Activated T-cell treated with anti-CD3 and anti-CD28 coated beads, Interleukin-2, amount 50 U/mL, for 48 hours (primary cell): ENCODE measurements around the gene LYSMD2.
"Not testable (repeated sequence)": the region's sequence is repeated elsewhere in the genome, so short reads cannot be mapped to it uniquely, and the experiment has no call there.

Source experiments
- DNase-seq, 2 experiments: peaks; one replicate each; pipeline ENCODE4 v3.0.0-alpha.2; 2020

LYSMD2 gene, protein sequence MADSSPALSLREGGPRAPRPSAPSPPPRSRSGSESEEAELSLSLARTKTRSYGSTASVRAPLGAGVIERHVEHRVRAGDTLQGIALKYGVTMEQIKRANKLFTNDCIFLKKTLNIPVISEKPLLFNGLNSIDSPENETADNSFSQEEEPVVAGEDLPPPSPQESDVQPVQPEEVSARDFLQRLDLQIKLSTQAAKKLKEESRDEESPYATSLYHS

GRCh38 chr15:51737522-51738305, at the start of gene LYSMD2:
LYSMD2 (minus strand) TSS chr15:51737655; CDS start chr15:51737622, 33 bp downstream.
- DNase-seq = peak; percentile 69 to 80

DNA sequence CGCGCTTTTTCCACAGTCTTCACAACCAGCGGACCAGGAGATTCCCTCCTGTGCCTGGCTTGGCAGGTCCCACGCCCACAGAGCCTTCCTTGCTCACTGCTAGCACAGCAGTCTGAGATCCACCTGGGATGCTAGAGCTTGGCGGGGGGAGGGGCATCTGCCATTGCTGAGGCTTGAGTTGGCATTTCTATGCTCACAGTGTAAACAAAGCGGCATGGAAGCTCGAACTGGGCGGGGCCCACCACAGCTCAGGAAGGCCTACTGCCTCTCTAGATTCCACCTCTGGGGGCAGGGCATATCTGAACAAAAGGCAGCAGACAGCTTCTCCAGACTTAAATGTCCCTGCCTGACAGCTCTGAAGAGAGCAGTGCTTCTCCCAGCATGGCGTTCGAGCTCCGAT, 49.7 kb upstream of the LYSMD2 start:
- DNase-seq = not testable (repeated sequence)

DNA sequence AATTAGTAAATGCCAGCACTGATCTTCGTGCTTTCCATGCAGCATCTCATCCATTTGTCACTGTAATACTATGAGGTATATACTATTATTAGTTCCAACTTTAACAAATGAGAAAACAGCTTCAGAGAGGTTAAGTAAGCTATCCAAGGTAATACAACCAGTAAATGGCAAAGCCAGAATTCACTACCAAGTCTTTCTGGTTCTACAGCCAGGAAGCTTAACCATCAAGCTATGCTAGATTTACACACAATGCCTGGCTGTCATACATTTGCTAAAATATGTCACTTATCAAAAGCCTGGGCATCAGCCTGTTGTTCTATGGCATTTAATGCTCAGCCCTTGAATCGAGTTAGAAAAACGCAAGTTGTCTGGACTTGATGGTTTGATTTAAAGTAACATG, 46.5 kb upstream of the LYSMD2 start:
- no peak for DNase-seq

DNA sequence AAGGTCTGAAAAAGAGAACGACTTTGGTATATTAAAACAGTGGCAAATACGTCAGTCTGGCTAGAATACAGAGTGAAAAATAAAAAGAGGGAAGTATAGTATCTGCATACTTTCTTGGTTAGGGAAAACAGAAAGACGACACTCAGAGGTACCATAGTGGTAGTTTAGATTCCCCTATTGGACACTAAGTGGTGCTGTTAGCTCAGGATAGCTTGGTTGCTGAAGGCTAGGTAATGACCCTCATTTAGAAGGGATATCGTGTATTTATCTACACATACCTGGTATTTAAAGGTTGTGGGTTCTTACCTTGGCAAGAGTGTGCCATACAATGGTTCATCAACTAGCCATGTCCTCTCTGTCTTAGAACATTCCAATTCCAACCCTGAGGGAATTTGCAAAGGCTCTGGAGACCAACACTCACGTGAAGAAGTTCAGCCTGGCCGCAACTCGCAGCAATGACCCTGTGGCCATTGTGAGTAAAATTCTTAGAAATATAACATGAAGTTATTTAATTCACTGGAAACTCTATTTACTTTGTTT, 45.0 kb upstream of the LYSMD2 start:
- no peak for DNase-seq

DNA sequence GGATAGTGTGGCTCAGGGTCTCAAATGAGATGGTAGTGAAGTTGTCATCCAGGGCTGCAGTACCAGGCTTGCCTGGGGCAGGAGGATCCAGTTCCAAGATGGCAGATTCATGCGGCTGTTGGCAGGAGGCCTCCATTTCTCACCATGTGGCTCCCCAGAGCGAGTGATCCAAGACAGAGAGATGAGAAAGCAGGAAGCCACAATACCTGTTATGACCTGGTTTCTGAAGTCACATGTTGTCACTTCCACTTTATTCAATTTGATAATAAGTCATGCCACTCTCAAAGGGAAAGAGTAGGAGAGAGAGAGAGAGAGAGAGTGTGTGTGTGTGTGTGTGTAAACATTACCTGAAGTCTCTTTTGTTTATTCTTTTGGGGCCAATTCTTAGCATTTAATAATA, 44.1 kb upstream of the LYSMD2 start:
- DNase-seq = no peak

DNA sequence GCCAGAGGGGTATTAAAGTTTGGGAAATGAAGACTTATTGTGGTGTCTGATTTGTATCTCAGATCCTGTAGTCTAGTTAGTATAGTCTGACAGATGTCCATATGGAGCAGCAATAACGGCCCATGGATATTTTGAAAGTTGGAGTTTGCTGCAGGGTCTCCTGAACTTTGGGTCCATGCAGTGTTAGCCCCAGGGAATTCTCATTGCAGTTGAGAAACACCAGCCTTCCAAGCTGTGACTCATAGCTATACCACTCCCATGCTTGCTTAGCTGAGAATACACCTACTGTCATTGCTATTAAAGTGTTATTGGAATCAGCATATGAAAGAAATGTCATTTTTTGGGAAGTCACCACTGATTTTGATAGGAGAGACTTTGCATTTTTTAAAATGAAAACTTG, 43.2 kb upstream of the LYSMD2 start:
- DNase-seq = no peak

DNA sequence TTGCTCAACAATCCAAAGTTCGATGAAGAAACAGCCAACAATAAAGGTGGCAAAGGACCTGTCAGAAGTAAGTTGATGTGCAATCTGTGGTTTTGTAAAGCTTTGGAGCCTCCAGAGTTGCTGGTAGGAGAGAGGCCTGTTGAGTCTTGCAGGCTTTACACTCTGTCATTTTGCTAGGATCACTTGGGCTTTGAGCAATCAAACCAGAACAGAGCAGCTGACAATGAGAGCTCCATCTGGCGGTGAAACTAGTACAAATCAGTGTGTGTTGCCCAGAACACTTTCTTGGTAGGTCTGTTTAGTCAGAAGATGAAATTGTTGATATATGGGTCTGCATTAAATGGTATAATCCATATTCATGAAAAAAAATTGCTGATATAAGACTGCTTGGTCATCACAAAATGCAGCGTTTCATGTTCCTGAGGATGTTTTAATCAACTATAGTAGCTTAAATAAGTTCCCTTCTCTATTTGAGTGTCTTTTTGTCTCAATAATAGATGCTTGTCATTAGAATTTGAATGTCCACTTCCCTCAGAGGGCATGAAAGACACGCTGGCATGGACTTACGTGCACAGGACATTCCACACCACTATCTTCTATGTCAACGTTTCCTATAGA, 39.6 kb upstream of the LYSMD2 start:
- peak; percentile 60 to 65 for DNase-seq

DNA sequence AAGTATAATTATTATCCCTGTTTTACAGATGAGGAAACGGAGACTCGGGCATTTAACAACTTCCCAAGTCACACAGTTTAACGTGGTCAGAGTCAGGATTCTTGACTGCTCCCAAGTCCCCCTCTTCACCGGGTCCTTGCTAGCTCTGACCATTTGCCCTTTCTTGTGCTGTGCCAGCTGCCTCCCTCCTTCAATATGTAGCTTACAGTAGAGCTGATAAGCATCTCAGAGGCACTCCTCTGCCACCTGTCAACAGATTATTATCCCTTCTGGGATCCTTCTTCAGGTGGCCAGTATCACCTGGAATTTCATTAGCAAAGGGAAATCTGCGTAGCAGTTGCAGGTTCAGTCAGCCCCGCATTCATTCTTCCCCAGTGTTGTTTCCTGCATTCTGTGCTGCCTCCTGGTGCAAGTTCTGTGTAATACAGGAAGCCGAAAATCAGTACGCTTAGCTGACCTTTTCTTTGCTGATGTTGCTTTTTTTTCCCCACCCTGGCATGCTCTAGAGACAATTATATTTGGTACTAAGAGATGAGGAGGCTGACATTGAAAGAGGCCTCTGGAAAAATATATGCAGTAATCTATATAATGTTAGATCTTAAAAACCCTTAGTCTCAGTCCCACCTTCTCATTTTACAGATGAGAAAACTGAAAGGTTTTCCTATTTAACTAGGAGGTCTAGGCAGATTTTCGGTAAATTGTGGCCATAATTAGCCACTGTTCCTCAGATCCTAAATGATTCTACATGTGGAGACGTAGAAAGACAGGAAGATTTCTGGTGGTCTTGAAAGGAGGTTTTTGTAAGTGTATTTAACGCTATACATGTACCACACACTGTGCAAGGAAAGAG, 38.7 kb upstream of the LYSMD2 start:
- DNase-seq = peak; percentile 54 to 65

- DNase-seq = no peak
These were observed 37.5 kb upstream of the LYSMD2 start for GRCh38 chr15:51774916-51775315.

DNA sequence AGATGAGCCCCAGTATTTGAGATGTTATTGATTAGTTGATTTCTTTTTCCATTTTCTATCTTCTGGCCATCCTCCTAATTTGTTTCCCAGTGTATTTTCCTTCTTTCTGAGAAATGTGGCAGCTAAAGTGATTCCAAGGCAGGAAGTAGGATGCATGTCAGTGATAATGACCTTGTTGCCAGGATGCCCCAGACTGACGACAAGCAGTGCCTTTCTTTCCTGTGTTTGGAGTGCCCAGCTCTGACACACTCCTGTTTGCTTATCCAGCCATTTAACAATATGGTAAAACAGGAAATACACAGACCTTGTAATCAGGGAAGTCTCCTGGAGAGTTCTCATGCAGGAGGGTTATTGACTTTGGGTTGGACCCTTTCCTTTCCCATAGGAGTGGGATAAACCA, 34.3 kb upstream of the LYSMD2 start:
- no peak for DNase-seq

- no peak for DNase-seq
These were observed 33.4 kb upstream of the LYSMD2 start for GRCh38 chr15:51770902-51771301.

DNA sequence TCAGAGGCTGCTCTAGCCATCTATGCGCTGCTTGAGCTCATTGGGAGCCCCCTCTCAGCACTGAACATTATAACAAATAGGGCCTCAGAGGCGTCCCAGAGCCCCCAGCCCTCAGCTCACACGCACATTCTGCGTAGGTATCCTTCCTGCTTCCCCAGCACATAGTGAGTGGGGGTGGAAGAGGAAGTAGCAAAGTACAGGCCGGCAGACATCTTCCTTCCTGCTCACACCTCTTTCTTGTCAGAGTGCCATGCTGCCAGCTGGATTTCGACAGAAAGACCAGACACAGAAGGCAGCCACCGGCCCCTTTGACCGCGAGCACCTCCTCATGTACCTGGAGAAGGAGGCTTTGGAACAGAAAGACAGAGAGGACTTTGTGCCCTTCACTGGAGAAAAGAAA, 30.6 kb upstream of the LYSMD2 start:
- DNase-seq = peak; percentile 28 to 34

GRCh38 chr15:51766341-51766740, 28.9 kb upstream of the LYSMD2 start:
- no peak for DNase-seq

GRCh38 chr15:51765751-51766150, 28.3 kb upstream of the LYSMD2 start:
- no peak for DNase-seq

DNA sequence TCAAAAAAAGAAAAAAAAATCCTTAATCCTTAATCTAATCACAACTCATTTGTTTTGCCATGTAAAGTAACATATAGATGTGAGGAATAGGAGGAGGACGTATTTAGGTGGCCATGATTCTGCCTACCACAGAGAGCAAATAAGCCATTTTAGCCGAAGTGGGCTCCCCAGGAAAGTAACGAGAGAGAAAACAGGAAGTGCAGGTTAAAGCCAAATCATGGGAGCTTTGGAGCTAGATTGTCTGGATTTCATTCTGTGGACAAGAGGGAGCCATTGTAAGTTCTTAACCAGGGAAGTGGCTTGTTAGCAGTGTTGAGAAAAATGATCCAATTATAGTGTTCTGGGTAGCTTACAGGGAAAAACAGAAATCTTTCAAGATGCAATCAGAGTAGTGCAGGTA, 23.4 kb upstream of the LYSMD2 start:
- no peak for DNase-seq

- peak in 1 of 2 experiments; percentile 23 for DNase-seq
These were observed 22.2 kb upstream of the LYSMD2 start for GRCh38 chr15:51759557-51760070.

- no peak for DNase-seq
These were observed 21.2 kb upstream of the LYSMD2 start for GRCh38 chr15:51758645-51759044.

DNA sequence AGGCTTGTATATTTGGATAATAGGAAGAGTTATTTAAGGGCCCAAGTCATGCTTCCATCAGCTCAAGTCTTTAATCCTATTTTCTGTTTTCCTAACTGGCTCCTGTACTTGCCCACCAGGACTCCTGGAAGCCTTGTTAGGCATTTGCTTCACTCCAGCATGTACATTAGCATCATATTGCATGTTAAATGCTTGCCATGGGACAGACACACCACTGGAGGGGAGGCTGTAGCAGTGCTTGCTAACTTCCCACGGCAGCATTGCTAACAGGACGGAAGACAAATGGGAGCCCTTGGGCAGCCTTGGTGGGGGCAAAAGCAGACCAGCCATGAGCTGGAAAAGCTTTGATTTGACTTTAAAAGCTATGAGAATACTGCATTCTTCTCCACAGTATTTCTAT, 20.0 kb upstream of the LYSMD2 start:
- DNase-seq = no peak

DNA sequence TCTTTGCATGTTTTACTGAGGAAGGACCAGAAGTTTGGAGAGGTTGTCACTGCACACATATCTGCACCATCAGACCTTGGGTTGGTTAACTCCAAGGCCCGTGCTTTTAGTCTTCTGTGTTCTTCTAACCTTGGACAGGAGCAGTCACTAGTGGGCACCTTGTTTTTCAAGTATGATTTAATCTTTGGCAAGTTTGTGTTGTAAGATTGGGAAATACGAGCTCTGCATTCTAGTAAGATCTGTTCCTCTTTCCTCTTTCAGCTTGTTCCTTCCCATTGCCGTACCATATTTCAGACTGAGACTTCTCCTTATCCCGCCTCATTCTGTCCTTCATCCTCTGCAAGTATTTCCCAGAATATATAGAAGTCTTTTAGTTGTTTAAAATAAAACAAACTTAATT, 19.0 kb upstream of the LYSMD2 start:
- DNase-seq = no peak

DNA sequence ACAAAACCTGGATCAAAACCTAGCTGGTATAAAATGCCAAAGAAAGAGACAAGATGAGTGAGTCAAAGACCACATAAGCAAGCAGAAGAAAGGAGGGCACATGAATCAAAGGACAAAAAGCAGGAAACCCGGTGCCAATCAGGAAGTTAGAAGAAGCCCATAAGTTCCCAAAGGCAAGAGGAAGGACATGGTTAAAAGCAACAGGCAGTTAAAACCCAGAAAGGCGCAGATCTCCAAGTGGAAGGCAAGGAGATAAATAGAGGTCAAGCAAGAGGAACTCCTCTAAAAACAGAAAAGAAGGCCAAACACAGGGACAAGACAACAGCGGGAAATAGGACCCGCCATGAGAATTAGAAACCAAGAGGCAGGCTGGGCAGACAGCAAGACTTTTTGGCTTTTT, 18.3 kb upstream of the LYSMD2 start:
- DNase-seq = no peak

DNA sequence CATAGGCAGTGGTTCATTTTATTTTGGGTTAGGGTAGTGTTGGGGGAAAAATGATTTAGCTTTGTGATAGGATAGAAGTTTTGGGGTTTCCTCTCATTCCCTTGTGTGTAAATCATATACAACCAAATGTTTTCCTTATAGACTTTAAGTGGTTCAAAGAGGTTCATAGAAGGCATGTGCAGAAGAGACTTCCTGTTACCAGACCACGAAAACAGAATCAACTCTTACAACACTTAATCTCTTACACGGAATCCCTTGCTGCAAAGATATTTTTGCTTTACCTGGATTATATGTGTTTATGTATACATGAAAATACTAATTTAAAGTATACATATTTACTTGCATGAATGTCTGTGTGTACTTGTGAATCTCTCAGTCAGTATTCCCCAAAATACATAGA, 16.8 kb upstream of the LYSMD2 start:
- no peak for DNase-seq

- no peak for DNase-seq
These were observed 15.4 kb upstream of the LYSMD2 start for GRCh38 chr15:51752888-51753287.
